Medulla oblongata (tissue), 1 donor: ENCODE data around the gene ALOX15.
A peak's percentile ranks its signal among the peaks of the same experiment; 100 is the strongest.
"Not testable (repeated sequence)": the region's sequence is repeated elsewhere in the genome, so short reads cannot be mapped to it uniquely, and the experiment has no call there.

Experiments
- DNase-seq: peaks from one replicate; pipeline ENCODE4 v3.0.0-alpha.2; 2015; ENCODE audit errors: extremely low spot score

Gene ALOX15

GRCh38 chr17:4648741-4649140, 7.3 kb upstream of the ALOX15 start:
- peak; percentile 23 for DNase-seq

GRCh38 chr17:4645642-4646041, 4.2 kb upstream of the ALOX15 start:
- peak; percentile 71 for DNase-seq

- no peak for DNase-seq
Measured at GRCh38 chr17:4643676-4644075, 2.2 kb upstream of the ALOX15 start.

GRCh38 chr17:4642286-4642685, 808 bp upstream of the ALOX15 start:
- no peak for DNase-seq

- DNase-seq = not testable (repeated sequence)
Measured at GRCh38 chr17:4640569-4641188, 799 bp downstream of the ALOX15 start.

- DNase-seq = not testable (repeated sequence)
Measured at GRCh38 chr17:4639301-4640059, 2.0 kb downstream of the ALOX15 start.

GRCh38 chr17:4638766-4639165, 2.7 kb downstream of the ALOX15 start:
- DNase-seq = not testable (repeated sequence)

- DNase-seq = no peak
Measured at GRCh38 chr17:4636474-4637100, 4.9 kb downstream of the ALOX15 start.

DNA sequence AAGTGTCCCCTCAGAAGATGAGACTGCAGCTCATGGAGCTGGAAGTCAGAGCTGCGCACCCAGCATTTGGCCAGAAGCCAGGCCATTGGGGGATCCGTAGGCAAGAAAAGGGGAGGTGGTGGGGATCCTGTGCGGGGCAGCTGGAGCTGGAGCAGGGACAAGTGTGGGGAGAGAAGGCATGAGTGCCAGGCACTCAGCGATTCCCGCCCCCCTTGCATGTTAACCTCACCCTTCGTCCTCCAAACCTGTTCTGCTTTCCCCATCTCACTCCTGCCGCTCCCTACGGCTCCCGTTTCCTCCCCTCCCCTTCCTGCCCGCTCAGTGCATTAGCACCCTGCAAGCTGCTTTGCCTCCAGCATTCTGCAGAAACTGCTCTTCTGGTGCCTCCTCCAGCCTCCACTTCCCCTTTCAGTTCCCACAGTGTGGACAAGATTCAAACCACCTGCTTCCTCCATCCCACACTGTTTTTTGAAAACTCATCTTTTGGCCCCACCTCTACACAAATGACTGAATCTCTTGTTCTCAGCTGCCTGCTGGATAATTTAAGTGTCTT, 5.6 kb downstream of the ALOX15 start:
- DNase-seq = peak; percentile 51

DNA sequence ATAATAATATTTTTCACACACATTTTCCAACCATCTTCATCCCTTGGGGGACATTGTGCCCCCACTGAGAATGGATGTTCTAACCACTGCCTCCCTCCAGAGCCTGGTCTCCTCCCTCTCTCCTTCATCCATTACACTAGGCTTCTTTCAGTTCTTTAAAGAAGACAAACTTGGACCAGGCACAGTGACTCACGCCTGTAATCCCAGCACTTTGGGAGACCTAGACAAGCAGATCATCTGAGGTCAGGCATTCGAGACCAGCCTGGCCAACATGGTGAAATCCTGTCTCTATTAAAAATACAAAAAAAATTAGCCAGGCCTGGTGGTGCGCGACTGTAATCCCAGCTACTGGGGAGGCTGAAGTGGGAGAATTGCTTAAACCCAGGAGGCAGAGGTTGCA, 6.5 kb downstream of the ALOX15 start:
- no peak for DNase-seq

GRCh38 chr17:4633643-4634042, 7.8 kb downstream of the ALOX15 start:
- no peak for DNase-seq

DNA sequence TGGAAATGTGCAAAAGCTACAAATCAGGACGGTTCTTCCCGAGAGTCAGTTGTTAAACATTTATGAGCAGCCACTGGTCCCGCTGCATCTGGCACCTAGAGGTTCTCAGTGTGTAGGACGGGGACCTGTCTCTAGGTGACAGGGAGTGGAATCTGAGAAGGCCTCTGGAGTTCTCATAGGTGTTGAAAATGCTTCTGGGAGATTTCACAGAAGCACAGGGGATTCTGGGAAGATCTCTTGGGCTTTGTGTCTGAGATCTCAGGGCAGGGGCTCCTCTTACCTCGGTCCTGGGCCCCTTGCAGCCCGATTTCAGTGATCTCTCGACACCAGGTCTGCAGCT, 8.9 kb downstream of the ALOX15 start:
- no peak for DNase-seq

DNA sequence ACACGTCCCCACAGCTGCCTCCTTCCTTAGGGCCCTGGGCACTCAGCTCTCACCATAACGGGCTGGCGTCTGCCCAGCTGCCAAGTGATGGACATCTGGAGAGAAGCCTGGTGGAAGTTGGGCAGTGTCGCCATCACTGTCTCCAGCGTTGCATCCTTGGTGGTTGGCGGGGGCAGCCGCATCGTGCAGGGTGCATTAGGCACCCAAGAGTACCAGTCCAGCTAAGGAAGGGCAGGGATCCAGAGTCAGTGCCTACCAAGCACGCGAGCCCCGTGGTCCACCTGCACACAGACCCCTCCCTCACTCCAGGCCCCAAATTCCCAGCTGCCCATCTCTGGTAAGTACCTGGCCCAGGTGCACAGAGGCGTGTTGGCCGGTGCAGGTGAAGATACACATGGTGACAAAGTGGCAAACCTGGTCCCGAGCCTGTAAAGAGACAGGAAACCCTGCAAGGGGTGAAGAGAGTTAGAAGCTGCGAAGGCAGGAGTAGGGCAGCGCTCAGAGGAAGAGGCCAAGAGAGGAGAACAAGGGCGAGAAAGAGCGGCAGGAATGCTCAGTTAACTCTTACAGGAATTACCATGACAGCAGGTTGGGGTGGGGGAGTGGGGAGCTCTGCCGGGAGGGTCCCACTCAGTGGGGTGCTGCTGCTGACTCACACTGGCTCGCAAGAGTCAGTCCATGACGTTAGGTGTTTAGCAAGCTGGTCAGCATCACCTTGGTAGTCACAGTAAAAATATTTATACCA, 9.5 kb downstream of the ALOX15 start:
- DNase-seq = no peak

DNA sequence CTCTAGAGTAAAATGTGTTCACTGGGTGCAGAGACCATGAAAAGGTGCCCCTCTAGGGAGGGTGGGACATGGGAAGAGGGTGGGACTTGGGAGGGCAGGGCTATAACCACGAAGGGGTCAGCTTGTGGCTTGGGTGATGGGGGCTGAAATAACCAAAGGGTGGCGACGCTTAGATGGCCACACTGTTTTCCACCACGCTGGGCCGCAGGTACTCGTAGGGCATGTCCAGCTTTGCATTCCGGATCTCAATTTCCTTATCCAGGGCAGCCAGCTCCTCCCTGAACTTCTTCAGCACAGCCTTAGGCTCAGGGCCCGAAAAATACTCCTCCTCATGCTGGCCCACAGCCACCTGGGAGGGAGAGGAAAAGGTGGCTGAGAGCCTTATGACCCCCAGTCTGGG, 10.0 kb downstream of the ALOX15 start:
- DNase-seq = no peak

DNA sequence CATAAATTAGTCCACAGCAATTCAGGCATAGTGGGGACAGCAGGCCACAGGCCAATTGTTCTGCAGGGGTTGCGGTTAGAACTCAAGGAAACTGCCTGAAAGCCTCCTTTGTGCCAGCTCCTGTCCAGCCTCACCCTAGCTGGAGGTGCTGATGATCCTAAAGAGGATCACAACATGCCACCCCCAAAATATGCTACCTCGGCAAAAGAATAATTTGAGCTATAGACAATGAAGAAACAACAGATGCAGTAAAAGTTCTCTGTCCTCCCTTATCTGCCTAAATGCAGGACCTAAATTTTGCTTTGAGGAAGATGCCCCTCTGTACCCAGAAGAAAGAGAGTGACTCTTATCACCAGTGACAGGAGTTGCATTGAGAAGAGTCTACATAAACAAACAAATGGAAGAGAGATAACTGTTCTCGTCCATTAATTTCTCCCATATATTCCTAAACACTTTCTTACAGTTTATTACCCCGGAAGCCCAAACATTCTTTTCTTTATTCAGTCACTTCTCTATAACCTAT, 14.7 kb downstream of the ALOX15 start:
- no peak for DNase-seq

DNA sequence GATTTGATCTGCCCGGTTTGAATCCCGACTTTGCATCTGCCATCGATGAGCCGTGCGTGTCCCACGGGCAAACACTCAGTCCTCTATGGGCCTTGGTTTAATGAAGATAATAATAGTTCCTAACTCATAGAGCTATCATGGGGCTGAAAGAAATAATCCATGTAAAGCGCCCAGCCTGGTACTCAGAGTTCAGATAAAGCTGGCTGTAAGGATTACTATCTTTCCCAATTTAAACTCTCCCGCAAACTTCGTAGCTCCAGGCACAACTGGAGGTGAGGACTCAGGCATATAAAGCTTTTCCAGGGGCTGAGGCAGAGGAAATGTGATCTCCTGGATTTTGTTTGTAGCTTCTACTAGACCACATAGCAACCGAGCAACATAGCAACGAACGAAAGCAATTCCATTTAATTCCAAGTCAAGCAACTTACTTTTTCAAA, 16.3 kb downstream of the ALOX15 start:
- DNase-seq = no peak

DNA sequence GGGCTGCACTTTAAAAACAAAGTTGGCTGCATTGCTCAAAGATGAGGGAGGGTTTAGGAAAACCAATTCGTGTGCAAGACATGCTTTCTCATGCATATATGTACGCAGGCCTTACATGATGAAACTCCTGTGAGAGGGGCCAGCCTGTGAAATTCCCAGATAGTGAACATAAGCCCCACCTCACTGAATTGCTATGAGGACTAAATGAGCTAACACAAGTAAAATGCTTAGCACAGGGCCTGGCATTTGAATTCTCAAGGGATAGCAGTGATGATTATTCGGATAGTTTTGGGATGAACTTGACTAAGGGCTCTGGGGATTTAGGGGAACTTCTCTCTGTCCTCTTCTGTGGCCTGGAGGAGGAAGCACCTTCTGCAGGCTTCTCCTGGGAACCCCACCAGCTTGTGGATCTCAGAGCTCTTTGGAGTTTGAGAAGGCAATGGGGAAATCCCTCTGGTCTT, 17.0 kb downstream of the ALOX15 start:
- not testable (repeated sequence) for DNase-seq

DNA sequence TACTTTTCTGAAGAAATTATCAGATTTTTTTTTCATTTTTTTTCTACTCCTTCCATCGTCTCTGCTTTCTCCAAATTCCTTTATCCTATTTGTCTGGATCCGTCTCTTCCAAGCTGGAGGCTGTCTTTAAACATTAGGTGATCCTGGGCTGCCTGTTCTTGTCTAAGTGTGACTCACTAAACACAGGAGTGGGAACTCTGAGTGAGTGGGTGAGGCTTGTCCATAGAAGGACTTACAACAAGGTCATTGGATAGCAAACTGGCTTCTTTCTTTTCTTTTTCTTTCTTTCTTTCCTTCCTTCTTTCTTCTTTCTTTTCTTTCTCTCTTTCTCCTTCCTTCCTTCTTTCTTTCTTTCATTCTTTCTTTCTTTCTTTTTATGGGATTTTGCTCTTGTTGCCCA, 18.2 kb downstream of the ALOX15 start:
- DNase-seq = no peak

GRCh38 chr17:4622375-4622774, 19.1 kb downstream of the ALOX15 start:
- no peak for DNase-seq

DNA sequence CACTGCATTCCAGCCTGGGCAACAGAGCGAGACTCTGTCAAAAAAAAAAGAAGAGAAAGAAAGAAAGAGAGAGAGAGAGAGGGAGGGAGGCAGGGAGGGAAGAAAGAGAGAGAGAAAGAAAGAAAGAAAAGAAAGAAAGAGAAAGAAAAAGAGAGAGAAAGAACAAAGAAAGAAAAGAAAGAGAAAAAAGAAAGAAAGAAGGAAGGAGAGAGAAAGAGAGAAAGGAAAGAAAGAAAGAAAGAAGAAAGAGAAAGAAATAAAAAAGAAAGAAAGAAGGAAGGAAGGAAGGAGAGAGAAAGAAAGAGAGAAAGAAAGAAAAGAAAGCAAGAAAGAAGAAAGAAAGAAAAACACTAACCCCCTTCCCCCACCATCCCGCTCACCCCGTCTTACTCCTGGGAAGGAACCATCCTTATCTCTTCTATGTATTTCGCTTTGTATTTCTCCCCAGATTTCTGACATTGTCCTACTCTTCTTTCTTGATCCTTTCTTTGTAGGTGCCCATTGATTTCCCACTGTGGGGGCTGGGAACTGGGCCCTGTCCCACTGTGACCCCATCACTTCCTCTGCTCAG, 20.9 kb downstream of the ALOX15 start:
- no peak for DNase-seq

- DNase-seq = no peak
Measured at GRCh38 chr17:4617590-4618351, 23.7 kb downstream of the ALOX15 start.
